ENCODE measurements around the gene DEPDC7. TPM values are rescaled to one million over a fixed set of nuclear protein-coding genes. Genes with fewer than 3 reads are reported as not detected.

DEPDC7 gene
- polyA plus RNA-seq, 2 of the 4 experiments (the other 2 are of a cell fraction) = 15.3 to 16.6 TPM

DNA sequence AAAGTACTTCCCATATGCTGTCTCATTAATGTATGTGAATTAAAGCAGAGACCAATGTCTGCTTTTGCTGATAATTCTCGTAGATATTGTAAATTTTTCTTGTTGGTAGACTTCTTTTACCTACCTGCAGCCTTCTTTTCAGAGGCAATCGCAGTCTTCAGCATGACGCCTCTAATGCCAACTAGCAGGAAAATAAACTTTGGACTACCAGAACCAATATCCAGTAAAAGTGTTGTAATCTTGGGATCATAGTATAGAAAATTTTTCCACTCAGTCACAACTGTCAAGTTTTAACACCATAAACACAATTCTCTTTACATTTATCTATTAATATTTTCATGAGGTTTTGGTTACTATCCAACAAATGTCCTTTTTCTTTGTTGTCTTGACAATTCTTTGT is 2.3 kb downstream of the DEPDC7 start (continued):
- TF ChIP-seq REST (IDR thresholded peaks at IDR 0.05) (no peak), CHD2 (IDR thresholded peaks at IDR 0.05; ENCODE audit: low read length, partially characterized antibody) (no peak), FOXS1 (CRISPR knock-in tag; IDR thresholded peaks at IDR 0.05) (no peak), POLR2AphosphoS2 (conservative IDR thresholded peaks at IDR 0.05; ENCODE audit: low read length) (no peak), ZSCAN20 (CRISPR knock-in tag; IDR thresholded peaks at IDR 0.05) (no peak), CEBPB (IDR thresholded peaks at IDR 0.05) (no peak), HOXA7 (CRISPR knock-in tag; IDR thresholded peaks at IDR 0.05) (no peak)
- TF ChIP-seq, protein P1, sequence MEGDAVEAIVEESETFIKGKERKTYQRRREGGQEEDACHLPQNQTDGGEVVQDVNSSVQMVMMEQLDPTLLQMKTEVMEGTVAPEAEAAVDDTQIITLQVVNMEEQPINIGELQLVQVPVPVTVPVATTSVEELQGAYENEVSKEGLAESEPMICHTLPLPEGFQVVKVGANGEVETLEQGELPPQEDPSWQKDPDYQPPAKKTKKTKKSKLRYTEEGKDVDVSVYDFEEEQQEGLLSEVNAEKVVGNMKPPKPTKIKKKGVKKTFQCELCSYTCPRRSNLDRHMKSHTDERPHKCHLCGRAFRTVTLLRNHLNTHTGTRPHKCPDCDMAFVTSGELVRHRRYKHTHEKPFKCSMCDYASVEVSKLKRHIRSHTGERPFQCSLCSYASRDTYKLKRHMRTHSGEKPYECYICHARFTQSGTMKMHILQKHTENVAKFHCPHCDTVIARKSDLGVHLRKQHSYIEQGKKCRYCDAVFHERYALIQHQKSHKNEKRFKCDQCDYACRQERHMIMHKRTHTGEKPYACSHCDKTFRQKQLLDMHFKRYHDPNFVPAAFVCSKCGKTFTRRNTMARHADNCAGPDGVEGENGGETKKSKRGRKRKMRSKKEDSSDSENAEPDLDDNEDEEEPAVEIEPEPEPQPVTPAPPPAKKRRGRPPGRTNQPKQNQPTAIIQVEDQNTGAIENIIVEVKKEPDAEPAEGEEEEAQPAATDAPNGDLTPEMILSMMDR (IDR thresholded peaks at IDR 0.05) = no peak
- TF ChIP-seq, protein P2, sequence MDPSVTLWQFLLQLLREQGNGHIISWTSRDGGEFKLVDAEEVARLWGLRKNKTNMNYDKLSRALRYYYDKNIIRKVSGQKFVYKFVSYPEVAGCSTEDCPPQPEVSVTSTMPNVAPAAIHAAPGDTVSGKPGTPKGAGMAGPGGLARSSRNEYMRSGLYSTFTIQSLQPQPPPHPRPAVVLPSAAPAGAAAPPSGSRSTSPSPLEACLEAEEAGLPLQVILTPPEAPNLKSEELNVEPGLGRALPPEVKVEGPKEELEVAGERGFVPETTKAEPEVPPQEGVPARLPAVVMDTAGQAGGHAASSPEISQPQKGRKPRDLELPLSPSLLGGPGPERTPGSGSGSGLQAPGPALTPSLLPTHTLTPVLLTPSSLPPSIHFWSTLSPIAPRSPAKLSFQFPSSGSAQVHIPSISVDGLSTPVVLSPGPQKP (IDR thresholded peaks at IDR 0.05; ENCODE audit: low read depth, low read length) = no peak

GRCh38 chr11:33018840-33019239 is 3.2 kb downstream of the DEPDC7 start:
- TF ChIP-seq HOXB5 (CRISPR knock-in tag; IDR thresholded peaks at IDR 0.05) (no peak), PBX3 (IDR thresholded peaks at IDR 0.05) (no peak), ZSCAN20 (CRISPR knock-in tag; IDR thresholded peaks at IDR 0.05) (no peak), ESRRA (IDR thresholded peaks at IDR 0.05; ENCODE audit: borderline replicate concordance, low read length) (no peak), BCL3 (IDR thresholded peaks at IDR 0.05) (no peak), HMGXB4 (CRISPR knock-in tag; IDR thresholded peaks at IDR 0.05; ENCODE audit: borderline replicate concordance) (no peak), REST (IDR thresholded peaks at IDR 0.05) (no peak), TP53 (CRISPR knock-in tag; IDR thresholded peaks at IDR 0.05) (no peak), RFX5 (IDR thresholded peaks at IDR 0.05) (no peak), ZC3H11A (IDR thresholded peaks at IDR 0.05) (no peak), EP300 (IDR thresholded peaks at IDR 0.05) (no peak), EHF (CRISPR knock-in tag; IDR thresholded peaks at IDR 0.05) (no peak), EHMT2 (IDR thresholded peaks at IDR 0.05; ENCODE audit: low read depth) (no peak)
- TF ChIP-seq, protein P3, sequence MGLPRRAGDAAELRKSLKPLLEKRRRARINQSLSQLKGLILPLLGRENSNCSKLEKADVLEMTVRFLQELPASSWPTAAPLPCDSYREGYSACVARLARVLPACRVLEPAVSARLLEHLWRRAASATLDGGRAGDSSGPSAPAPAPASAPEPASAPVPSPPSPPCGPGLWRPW (IDR thresholded peaks at IDR 0.05) = no peak
- TF ChIP-seq, protein P4, sequence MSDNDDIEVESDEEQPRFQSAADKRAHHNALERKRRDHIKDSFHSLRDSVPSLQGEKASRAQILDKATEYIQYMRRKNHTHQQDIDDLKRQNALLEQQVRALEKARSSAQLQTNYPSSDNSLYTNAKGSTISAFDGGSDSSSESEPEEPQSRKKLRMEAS (IDR thresholded peaks at IDR 0.05) = no peak
- 83% methylated on average over 6 of the region's 6 CpGs for WGBS (ENCODE audit: missing lambda C conversion rate)
- Histone ChIP-seq H3K4me2 (no peak overlapping the region), H3K9me3 (no peaks in the 10 kb centered on the region), H3K4me3 (no peak overlapping the region), H3K27ac (no peak overlapping the region), H3K4me1 (peaks cover 37% of the 10 kb centered on the region)
- DNase-seq (ENCODE audit: low read depth in 1 of 2, low spot score in 1 of 2) = no peak
- ATAC-seq = no peak
- ChIA-PET CTCF (no interaction called here), POLR2A (no interaction called here)
- FAIRE-seq = no peak
